Measurements from ENCODE around the gene SURF1. TPM values are rescaled to one million over a fixed set of nuclear protein-coding genes. Genes with fewer than 3 reads are reported as not detected.
A peak's percentile ranks its signal among the peaks of the same experiment; 100 is the strongest.

The SURF1 gene
- total and polyA plus RNA-seq, 8 donors: 27.9 to 46.1 (median 31.3) TPM

DNA sequence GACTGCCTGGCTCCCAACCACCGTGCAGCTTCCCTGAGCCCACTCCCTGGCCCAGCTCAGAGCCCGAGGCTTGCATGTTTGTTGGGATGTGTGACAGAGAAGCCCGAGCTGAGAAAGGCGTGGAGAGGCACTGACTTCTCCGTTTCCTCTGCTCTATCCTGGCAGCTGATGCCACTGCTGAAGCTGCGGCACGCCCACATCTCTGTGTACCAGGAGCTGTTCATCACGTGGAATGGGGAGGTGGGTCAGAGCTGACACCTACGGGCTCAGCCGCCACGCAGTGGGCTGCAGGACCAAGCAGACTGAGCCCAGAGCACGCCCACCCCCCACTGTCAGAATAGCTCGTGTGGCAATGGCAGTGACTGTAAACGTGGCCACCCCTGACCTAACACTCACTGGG, 29.2 kb upstream of the SURF1 start:
- intact Hi-C loops (cut with DNase I): no loop called here
- Histone ChIP-seq H3K9me3 (no peaks in the 10 kb centered on the region), H3K4me1 (no peaks in the 10 kb centered on the region), H3K36me3 (no peaks in the 10 kb centered on the region), H3K4me3 (no peak overlapping the region), H3K27ac (no peak overlapping the region), H3K27me3 (peaks cover 0 to 3% of the 10 kb centered on the region in 2 donors)
- TF ChIP-seq, protein P1, sequence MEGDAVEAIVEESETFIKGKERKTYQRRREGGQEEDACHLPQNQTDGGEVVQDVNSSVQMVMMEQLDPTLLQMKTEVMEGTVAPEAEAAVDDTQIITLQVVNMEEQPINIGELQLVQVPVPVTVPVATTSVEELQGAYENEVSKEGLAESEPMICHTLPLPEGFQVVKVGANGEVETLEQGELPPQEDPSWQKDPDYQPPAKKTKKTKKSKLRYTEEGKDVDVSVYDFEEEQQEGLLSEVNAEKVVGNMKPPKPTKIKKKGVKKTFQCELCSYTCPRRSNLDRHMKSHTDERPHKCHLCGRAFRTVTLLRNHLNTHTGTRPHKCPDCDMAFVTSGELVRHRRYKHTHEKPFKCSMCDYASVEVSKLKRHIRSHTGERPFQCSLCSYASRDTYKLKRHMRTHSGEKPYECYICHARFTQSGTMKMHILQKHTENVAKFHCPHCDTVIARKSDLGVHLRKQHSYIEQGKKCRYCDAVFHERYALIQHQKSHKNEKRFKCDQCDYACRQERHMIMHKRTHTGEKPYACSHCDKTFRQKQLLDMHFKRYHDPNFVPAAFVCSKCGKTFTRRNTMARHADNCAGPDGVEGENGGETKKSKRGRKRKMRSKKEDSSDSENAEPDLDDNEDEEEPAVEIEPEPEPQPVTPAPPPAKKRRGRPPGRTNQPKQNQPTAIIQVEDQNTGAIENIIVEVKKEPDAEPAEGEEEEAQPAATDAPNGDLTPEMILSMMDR (IDR thresholded peaks at IDR 0.05): no peak
- DNase-seq (no peak), ATAC-seq (no peak)

DNA sequence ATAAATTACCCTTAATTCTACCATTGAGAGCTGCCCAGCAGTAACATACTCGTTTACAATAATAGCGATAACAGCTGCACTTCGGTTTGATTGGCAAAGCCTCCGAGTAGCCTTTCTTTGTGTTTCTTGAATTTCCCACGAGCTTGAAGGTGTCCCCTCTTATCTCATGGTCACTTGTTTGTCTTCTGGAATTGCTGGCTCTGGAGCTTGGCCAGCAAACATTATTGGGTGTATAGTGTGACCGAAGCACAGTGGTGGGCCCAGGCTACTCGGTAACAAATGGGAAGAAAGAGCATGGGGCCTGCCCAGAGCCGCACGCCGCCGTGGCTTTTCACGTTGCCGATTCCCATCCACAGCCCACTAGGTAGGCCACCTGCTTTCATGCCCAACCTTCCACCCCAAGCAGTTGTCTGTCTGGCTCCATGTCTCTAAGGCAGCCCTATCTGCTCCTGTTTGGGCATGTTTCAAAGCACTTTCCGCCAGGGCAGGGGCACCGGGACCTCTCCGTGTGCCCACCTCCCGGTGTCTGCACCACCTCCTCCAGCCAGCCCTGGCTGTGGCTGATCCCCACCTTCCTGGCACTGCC, 28.5 kb upstream of the SURF1 start:
- TF ChIP-seq, protein P1 (IDR thresholded peaks at IDR 0.05): no peak
- no peaks in the 10 kb centered on the region for H3K9me3 ChIP-seq
- no peaks in the 10 kb centered on the region for H3K27me3 ChIP-seq
- H3K4me1 ChIP-seq: no peaks in the 10 kb centered on the region
- no peak overlapping the region for H3K27ac ChIP-seq
- DNase-seq: peak in 1 of 4 donors; percentile 58
- no peaks in the 10 kb centered on the region for H3K36me3 ChIP-seq
- H3K4me3 ChIP-seq: no peak overlapping the region
- intact Hi-C loops (cut with DNase I): no loop called here
- ATAC-seq: no peak

DNA sequence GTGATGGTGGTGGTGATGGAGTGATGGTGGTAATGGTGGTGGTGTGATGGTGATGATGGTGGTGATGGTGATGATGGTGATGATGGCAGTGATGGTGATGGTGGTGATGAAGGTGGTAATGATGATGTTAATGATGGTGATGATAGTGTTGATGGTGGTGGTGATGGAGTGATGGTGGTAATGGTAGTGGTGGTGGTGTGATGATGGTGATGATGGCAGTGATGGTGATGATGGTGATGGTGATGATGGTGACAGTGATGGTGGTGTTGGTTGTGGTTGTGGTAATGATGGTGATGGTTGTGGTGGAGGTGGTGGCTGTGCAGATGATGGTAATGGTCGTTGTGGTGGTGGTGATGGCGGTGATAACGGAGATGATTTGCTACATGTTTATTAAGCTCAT, 27.2 kb upstream of the SURF1 start:
- H3K4me3 ChIP-seq: no peak overlapping the region
- TF ChIP-seq, protein P1 (IDR thresholded peaks at IDR 0.05): no peak
- intact Hi-C loops (cut with DNase I): no loop called here
- H3K27me3 ChIP-seq: no peaks in the 10 kb centered on the region
- no peak for DNase-seq
- no peak for ATAC-seq
- H3K4me1 ChIP-seq: no peaks in the 10 kb centered on the region
- H3K27ac ChIP-seq: no peak overlapping the region
- H3K36me3 ChIP-seq: no peaks in the 10 kb centered on the region
- H3K9me3 ChIP-seq: no peaks in the 10 kb centered on the region

DNA sequence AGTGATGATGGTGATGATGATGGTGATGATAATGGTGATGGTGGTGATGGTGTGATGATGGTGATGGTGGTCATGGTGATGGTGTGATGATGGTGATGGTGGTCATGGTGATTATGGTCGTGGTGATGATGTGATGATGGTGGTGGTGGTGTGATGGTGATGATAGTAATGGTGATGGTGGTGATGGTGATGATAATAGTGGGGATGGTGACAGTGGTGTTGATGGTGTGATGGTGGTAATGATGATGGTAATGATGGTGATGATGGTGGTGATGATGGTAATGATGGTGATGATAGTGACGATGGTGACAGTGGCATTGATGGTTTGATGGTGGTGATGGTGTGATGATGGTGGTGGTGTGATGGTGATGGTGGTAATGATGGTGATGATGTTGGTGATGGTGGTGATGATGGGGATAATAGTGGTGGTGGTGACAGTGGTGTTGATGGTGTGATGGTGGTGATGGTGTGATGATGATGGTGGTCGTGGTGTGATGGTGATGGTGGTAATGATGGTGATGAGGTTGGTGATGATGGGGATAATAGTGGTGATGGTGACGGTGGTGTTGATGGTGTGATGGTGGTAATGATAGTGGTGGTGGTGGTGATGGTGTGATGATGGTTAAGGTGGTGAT, 26.3 kb upstream of the SURF1 start:
- Histone ChIP-seq H3K4me3 (no peak overlapping the region), H3K27me3 (no peaks in the 10 kb centered on the region), H3K4me1 (no peaks in the 10 kb centered on the region), H3K9me3 (no peaks in the 10 kb centered on the region), H3K27ac (no peak overlapping the region), H3K36me3 (no peaks in the 10 kb centered on the region)
- no peak for ATAC-seq
- no peak for DNase-seq
- intact Hi-C loops (cut with DNase I): no loop called here
- TF ChIP-seq, protein P1 (IDR thresholded peaks at IDR 0.05): no peak

DNA sequence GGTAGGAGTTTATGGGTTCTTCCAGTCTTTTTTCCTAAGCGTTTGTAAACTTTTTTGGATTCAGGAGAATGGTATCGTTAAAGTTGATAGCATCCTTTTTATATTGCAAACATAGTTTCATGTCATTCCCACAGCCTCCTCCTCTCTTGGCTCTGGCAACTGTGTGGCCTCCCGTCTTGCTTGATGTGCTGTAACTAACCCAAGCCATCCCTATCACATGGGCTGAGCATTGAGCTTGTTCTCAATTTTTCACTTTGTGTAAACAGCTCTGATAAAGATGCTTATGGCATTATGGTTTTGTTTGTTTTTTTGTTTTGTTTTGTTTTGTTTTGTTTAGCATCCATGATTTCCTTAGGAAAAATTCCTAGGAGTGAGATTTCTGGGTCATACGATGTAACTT, 24.4 kb upstream of the SURF1 start:
- Histone ChIP-seq H3K27me3 (no peaks in the 10 kb centered on the region), H3K4me3 (no peak overlapping the region), H3K36me3 (no peaks in the 10 kb centered on the region), H3K27ac (no peak overlapping the region), H3K9me3 (no peaks in the 10 kb centered on the region), H3K4me1 (peaks cover 0 to 9% of the 10 kb centered on the region in 2 donors)
- TF ChIP-seq, protein P1 (IDR thresholded peaks at IDR 0.05): no peak
- peak in 1 of 4 donors; percentile 28 for DNase-seq
- ATAC-seq: no peak
- intact Hi-C loops (cut with DNase I): no loop called here

Measured in left lung (tissue), 10 donors.